Kidney (tissue), 22 donors: ENCODE measurements around the gene SBNO1. TPM values are rescaled to one million over a fixed set of nuclear protein-coding genes. Genes with fewer than 3 reads are reported as not detected.
A peak's percentile ranks its signal among the peaks of the same experiment; 100 is the strongest.
"Not testable (repeated sequence)": the region's sequence is repeated elsewhere in the genome, so short reads cannot be mapped to it uniquely, and the experiment has no call there.

ENCODE experiments used
- DNase-seq, 5 donors: peaks; one replicate each; pipeline ENCODE4 v3.0.0-alpha.2; 2013 to 2020
- FAIRE-seq: peaks from 2 replicates; lab custom pipeline; 2012; peaks lifted over from hg19 to GRCh38; lab: Jason Lieb, UNC
- H3K27ac ChIP-seq, 2 donors: one replicate each; pipeline ENCODE4 v1.7.0; 2013; ENCODE audit warnings: low read depth in 2 of 2, low read length in 2 of 2, inconsistent platforms in 1 of 2
- H3K27me3 ChIP-seq: one replicate; pipeline ENCODE4 v1.7.1; 2013; ENCODE audit warnings: low read length, inconsistent platforms; ENCODE audit not compliant: control insufficient read depth, insufficient read depth
- H3K36me3 ChIP-seq, 3 donors: one replicate each; pipeline versions ENCODE4 v1.7.0 to v1.7.1; 2013; ENCODE audit warnings: low read length in 3 of 3, control low read depth in 1 of 3, inconsistent platforms in 1 of 3; ENCODE audit not compliant: insufficient read depth in 3 of 3, control insufficient read depth in 2 of 3
- H3K4me1 ChIP-seq, 3 donors: one replicate each; pipeline versions ENCODE4 v1.7.0 to v1.7.1; 2013; ENCODE audit warnings: low read length in 3 of 3, inconsistent platforms in 1 of 3, low read depth in 1 of 3; ENCODE audit not compliant: control insufficient read depth in 2 of 3, insufficient read depth in 2 of 3
- H3K4me3 ChIP-seq, 3 donors: one replicate each; pipeline versions ENCODE4 v1.7.0 to v1.8.1; 2013; ENCODE audit warnings: low read length in 3 of 3, control low read depth in 1 of 3, inconsistent platforms in 1 of 3
- H3K9ac ChIP-seq, 3 donors: one replicate each; pipeline versions ENCODE4 v1.7.0 to v1.7.1; 2013; ENCODE audit warnings: low read length in 3 of 3, control low read depth in 1 of 3, inconsistent platforms in 1 of 3
- H3K9me3 ChIP-seq, 3 donors: one replicate each; pipeline versions ENCODE4 v1.7.0 to v1.7.1; 2013; ENCODE audit warnings: low read length in 3 of 3, control low read depth in 1 of 3, inconsistent platforms in 1 of 3; ENCODE audit not compliant: control insufficient read depth in 2 of 3, insufficient read depth in 1 of 3
- CTCF ChIP-seq: IDR thresholded peaks from 3 replicates; pipeline ENCODE4 v1.5.1; 2012; ENCODE audit warnings: mild to moderate bottlenecking, moderate library complexity, borderline replicate concordance; ENCODE audit not compliant: insufficient read depth; ENCODE audit errors: extremely low read depth
- intact Hi-C: fragments of 100-400 bp; cut with DNase I; formaldehyde crosslinking; loops from one replicate; pipeline ENCODE4 v1.11.1; 2022
- long read RNA-seq, 10 donors: library from polyadenylated mRNA in 1 of 10; unstranded in 1 of 10; transcript quantifications; one replicate each; pipeline ENCODE4 v2.0.0 and lab custom pipeline, GENCODE V29; 2021 to 2026
- polyA plus RNA-seq: library from polyadenylated mRNA; stranded (reverse); fragments of 350-450 nt; fragmentation: Illumina TruSeq; extraction: RNeasy Lipid Tissue Mini Kit (QIAGEN cat#74804); gene quantifications from one replicate; pipeline ENCODE4 v1.2.3, GENCODE V29; 2014; ENCODE audit warnings: low read depth, low replicate concordance; ENCODE audit not compliant: insufficient read depth
- total RNA-seq: library from RNA; stranded (reverse); fragmentation: NEBNext Ultra II Directional; extraction: Animal tissue kit (Norgen Biotek cat#: 25700); gene quantifications from one replicate; pipeline ENCODE4 v1.2.1, GENCODE V29; 2021
- donor health status: control.
- donor health status: control.
- donor health status: control.
- donor health status: control.
- donor health status: control.
- donor health status: DM: yes; HTN: yes; CAD: no.
- donor health status: Normal renal cell carcinoma (clear cell type).

The SBNO1 gene
- total RNA-seq (32.0 TPM), polyA plus RNA-seq (4.3 TPM)
- long read RNA-seq, donor 1 = 0 reads
- long read RNA-seq, donor 2, partial matches to known transcripts = 10 of 10 reads
- long read RNA-seq, donor 2, other reads (novel, unspliced or antisense) = 0 of 10 reads
- long read RNA-seq, donor 3 = 0 reads
- long read RNA-seq, donor 4, partial matches to known transcripts = 25 of 45 reads
- long read RNA-seq, donor 4, other reads (novel, unspliced or antisense) = 20 of 45 reads
- long read RNA-seq, donor 5, full-length matches to known transcripts = 1 of 6 reads
- long read RNA-seq, donor 5, partial matches to known transcripts = 0 of 6 reads
- long read RNA-seq, donor 5, other reads (novel, unspliced or antisense) = 5 of 6 reads
- long read RNA-seq, donor 6, partial matches to known transcripts = 6 of 6 reads
- long read RNA-seq, donor 6, other reads (novel, unspliced or antisense) = 0 of 6 reads
- long read RNA-seq, donor 7, partial matches to known transcripts = 25 of 36 reads
- long read RNA-seq, donor 7, other reads (novel, unspliced or antisense) = 11 of 36 reads
- long read RNA-seq, donor 8, partial matches to known transcripts = 9 of 9 reads
- long read RNA-seq, donor 8, other reads (novel, unspliced or antisense) = 0 of 9 reads
- long read RNA-seq, donor 9, partial matches to known transcripts = 18 of 23 reads
- long read RNA-seq, donor 9, other reads (novel, unspliced or antisense) = 5 of 23 reads
- long read RNA-seq, donor 10, partial matches to known transcripts = 8 of 8 reads
- long read RNA-seq, donor 10, other reads (novel, unspliced or antisense) = 0 of 8 reads

- no peaks in the 10 kb centered on the region for H3K36me3 ChIP-seq
- DNase-seq (peak in 4 of 5 donors; percentile 94 to 98 (median 96)), FAIRE-seq (no peak)
- peak within 1 kb of the TSS; percentile 98 for H3K27ac ChIP-seq
- intact Hi-C loops = no loop called here
- H3K4me3 ChIP-seq = peak within 1 kb of the TSS; percentile 83 to 95 (median 89)
- no peak for TF ChIP-seq CTCF
- no peaks in the 10 kb centered on the region for H3K9me3 ChIP-seq
- peaks cover 0 to 5% (median 0%) of the 10 kb centered on the region in 3 donors for H3K4me1 ChIP-seq
- H3K27me3 ChIP-seq = no peaks in the 10 kb centered on the region
- peak within 1 kb of the TSS; percentile 83 to 97 (median 97) for H3K9ac ChIP-seq
Observed at GRCh38 chr12:123364532-123365024, at the start of gene SBNO1. SBNO1 (minus strand) TSS chr12:123364847; CDS start chr12:123350441, 14,406 bp downstream.

- H3K27ac ChIP-seq = no peak overlapping the region
- DNase-seq (no peak), FAIRE-seq (no peak)
- H3K9ac ChIP-seq = no peak overlapping the region
- no peak overlapping the region for H3K4me3 ChIP-seq
- H3K27me3 ChIP-seq = no peaks in the 10 kb centered on the region
- no peak for TF ChIP-seq CTCF
- no peaks in the 10 kb centered on the region for H3K4me1 ChIP-seq
- no peaks in the 10 kb centered on the region for H3K9me3 ChIP-seq
- H3K36me3 ChIP-seq = peaks cover 0 to 9% (median 2%) of the 10 kb centered on the region in 3 donors
- intact Hi-C loops = no loop called here
Observed at GRCh38 chr12:123410041-123410412, 45.4 kb upstream of the SBNO1 start.

GRCh38 chr12:123409284-123410040 is 44.8 kb upstream of the SBNO1 start:
- H3K27me3 ChIP-seq, DNase-seq, H3K9me3 ChIP-seq, H3K4me1 ChIP-seq, FAIRE-seq, H3K27ac ChIP-seq, H3K9ac ChIP-seq, H3K4me3 ChIP-seq, intact Hi-C loops: not testable (repeated sequence)
- H3K36me3 ChIP-seq = peaks cover 2 to 13% (median 5%) of the 10 kb centered on the region in 3 donors

GRCh38 chr12:123408619-123409018 is 44.0 kb upstream of the SBNO1 start:
- intact Hi-C loops, H3K27me3 ChIP-seq, H3K27ac ChIP-seq, DNase-seq, H3K9ac ChIP-seq, H3K9me3 ChIP-seq, H3K4me1 ChIP-seq, FAIRE-seq, H3K4me3 ChIP-seq: not testable (repeated sequence)
- H3K36me3 ChIP-seq = peaks cover 4 to 21% (median 11%) of the 10 kb centered on the region in 3 donors

- H3K4me3 ChIP-seq, intact Hi-C loops, H3K27me3 ChIP-seq, H3K4me1 ChIP-seq, FAIRE-seq, H3K27ac ChIP-seq, H3K9ac ChIP-seq, DNase-seq, H3K9me3 ChIP-seq: not testable (repeated sequence)
- H3K36me3 ChIP-seq = peaks cover 4 to 26% (median 18%) of the 10 kb centered on the region in 3 donors
Observed at GRCh38 chr12:123407934-123408333, 43.3 kb upstream of the SBNO1 start.

GRCh38 chr12:123407269-123407668 is 42.6 kb upstream of the SBNO1 start:
- H3K4me3 ChIP-seq, intact Hi-C loops, H3K27ac ChIP-seq, H3K9ac ChIP-seq, H3K9me3 ChIP-seq, H3K27me3 ChIP-seq, DNase-seq, FAIRE-seq, H3K4me1 ChIP-seq: not testable (repeated sequence)
- peaks cover 4 to 30% (median 22%) of the 10 kb centered on the region in 3 donors for H3K36me3 ChIP-seq
